ENCODE measurements around the gene MYRIP. TPM values are rescaled to one million over a fixed set of nuclear protein-coding genes. Genes with fewer than 3 reads are reported as not detected.

MYRIP gene
- total and polyA plus RNA-seq, 2 of the 4 experiments (the other 2 are of a cell fraction) = not detected

DNA sequence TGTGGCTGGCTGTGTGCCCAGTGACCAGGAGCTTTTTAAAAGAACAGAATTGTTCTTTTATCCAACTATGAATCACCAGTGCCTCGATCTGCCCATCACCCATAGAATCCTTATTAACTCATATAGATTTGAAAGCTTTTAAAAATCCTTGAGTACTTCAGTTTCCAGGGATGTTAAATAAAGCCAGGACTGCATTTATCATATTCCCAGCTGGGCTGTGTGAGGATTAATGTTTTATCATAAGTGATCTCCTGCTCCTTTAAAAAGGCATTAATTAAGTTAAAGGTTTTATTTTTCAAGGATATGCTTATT is 234.0 kb downstream of the MYRIP start:
- Histone ChIP-seq H3K18ac (ENCODE audit: low read depth, low read length) (no peak overlapping the region), H3K9me1 (ENCODE audit: insufficient read depth, low read length) (no peaks in the 10 kb centered on the region), H2AFZ (replicated peaks; ENCODE audit: low read length, poor library complexity) (no peak overlapping the region), H3K4ac (ENCODE audit: low read depth, low read length) (no peak overlapping the region), H3K9ac (ENCODE audit: low read depth, low read length) (no peak overlapping the region), H3K79me1 (ENCODE audit: low read depth in 1 of 2, low read length in 2 of 2) (no peaks in the 10 kb centered on the region), H3K4me2 (ENCODE audit: low read depth, low read length) (no peak overlapping the region), H2AK5ac (ENCODE audit: low read depth, low read length) (no peak overlapping the region), H2BK5ac (ENCODE audit: low read depth, low read length, poor library complexity, severe bottlenecking) (no peak overlapping the region), H2BK15ac (ENCODE audit: low read depth, low read length) (no peak overlapping the region), H3K23ac (ENCODE audit: low read depth, low read length) (no peak overlapping the region), H3K27ac (ENCODE audit: insufficient read depth, low read length) (no peak overlapping the region), H2AK9ac (replicated peaks; ENCODE audit: low read depth, low read length, poor library complexity) (no peak overlapping the region), H3K27me3 (ENCODE audit: control insufficient read depth, insufficient read depth, low read length) (no peaks in the 10 kb centered on the region), H3K14ac (replicated peaks; ENCODE audit: low read depth, low read length) (no peak overlapping the region), H4K5ac (ENCODE audit: low read depth, low read length) (no peak overlapping the region), H2BK20ac (ENCODE audit: low read depth, low read length) (no peak overlapping the region), H2BK120ac (ENCODE audit: low read depth, low read length) (no peak overlapping the region), H3K56ac (ENCODE audit: extremely low read depth, insufficient read depth, low read length) (no peak overlapping the region), H3K9me3 (ENCODE audit: control insufficient read depth, insufficient read depth, low read length) (peaks cover 15% of the 10 kb centered on the region), H4K20me1 (ENCODE audit: insufficient read depth, low read length) (no peaks in the 10 kb centered on the region), H4K8ac (ENCODE audit: low read depth in 2 of 2, low read length in 2 of 2) (no peak overlapping the region), H3K36me3 (ENCODE audit: control insufficient read depth, insufficient read depth, low read length) (no peaks in the 10 kb centered on the region), H3K4me1 (ENCODE audit: control insufficient read depth, insufficient read depth, low read length) (no peaks in the 10 kb centered on the region), H4K91ac (ENCODE audit: insufficient read depth, low read depth, low read length) (no peak overlapping the region), H3K4me3 (ENCODE audit: insufficient read depth, low read depth, low read length) (no peak overlapping the region)
- intact Hi-C loops (cut with micrococcal nuclease) (no loop called here), in situ Hi-C loops (cut with MboI; ENCODE audit: low sequenced_read_pairs) (no loop called here), dilution Hi-C loops (cut with HindIII; ENCODE audit: low sequenced_read_pairs, unreplicated experiment) (no loop called here)
- TF ChIP-seq RCOR1 (IDR thresholded peaks at IDR 0.05; ENCODE audit: insufficient replicate concordance, low read length) = no peak
- TF ChIP-seq MXI1 (IDR thresholded peaks at IDR 0.05; ENCODE audit: borderline replicate concordance, low read depth, low read length) = no peak
- TF ChIP-seq RAD21 (IDR thresholded peaks at IDR 0.05; ENCODE audit: low read length) = no peak
- TF ChIP-seq POLR2A (IDR thresholded peaks at IDR 0.05; ENCODE audit: low read depth, low read length) = no peak
- TF ChIP-seq, protein P1, sequence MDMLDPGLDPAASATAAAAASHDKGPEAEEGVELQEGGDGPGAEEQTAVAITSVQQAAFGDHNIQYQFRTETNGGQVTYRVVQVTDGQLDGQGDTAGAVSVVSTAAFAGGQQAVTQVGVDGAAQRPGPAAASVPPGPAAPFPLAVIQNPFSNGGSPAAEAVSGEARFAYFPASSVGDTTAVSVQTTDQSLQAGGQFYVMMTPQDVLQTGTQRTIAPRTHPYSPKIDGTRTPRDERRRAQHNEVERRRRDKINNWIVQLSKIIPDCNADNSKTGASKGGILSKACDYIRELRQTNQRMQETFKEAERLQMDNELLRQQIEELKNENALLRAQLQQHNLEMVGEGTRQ (IDR thresholded peaks at IDR 0.05; ENCODE audit: low read depth, low read length) = no peak
- no peak for TF ChIP-seq MAZ (IDR thresholded peaks at IDR 0.05; ENCODE audit: borderline replicate concordance, low read depth, low read length)
- TF ChIP-seq, protein P2, sequence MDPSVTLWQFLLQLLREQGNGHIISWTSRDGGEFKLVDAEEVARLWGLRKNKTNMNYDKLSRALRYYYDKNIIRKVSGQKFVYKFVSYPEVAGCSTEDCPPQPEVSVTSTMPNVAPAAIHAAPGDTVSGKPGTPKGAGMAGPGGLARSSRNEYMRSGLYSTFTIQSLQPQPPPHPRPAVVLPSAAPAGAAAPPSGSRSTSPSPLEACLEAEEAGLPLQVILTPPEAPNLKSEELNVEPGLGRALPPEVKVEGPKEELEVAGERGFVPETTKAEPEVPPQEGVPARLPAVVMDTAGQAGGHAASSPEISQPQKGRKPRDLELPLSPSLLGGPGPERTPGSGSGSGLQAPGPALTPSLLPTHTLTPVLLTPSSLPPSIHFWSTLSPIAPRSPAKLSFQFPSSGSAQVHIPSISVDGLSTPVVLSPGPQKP (IDR thresholded peaks at IDR 0.05; ENCODE audit: borderline replicate concordance, low read depth, low read length) = no peak
- no peak for TF ChIP-seq RFX5 (IDR thresholded peaks at IDR 0.05; ENCODE audit: low read depth, low read length)
- no peak for TF ChIP-seq MAFK (IDR thresholded peaks at IDR 0.05; ENCODE audit: low read depth, low read length)
- no peak for TF ChIP-seq NFE2L2 (IDR thresholded peaks at IDR 0.05; ENCODE audit: low read depth, low read length)
- no peak for TF ChIP-seq BHLHE40 (IDR thresholded peaks at IDR 0.05; ENCODE audit: low read depth, low read length)
- DNase-seq (no peak), ATAC-seq (ENCODE audit: low read depth) (no peak)
- POLR2A ChIA-PET (ENCODE audit: unreplicated experiment) = no interaction called here
- no CpG with 5 or more reads among the region's 1 CpG for WGBS, 2 experiments (ENCODE audit: extremely low coverage in 2 of 2, insufficient read length in 1 of 2)
- CTCF ChIA-PET = no interaction called here
- no TSS peak for BruUV-seq (replicated peaks)
